Thymus (tissue), 11 donors: ENCODE measurements around the gene BBIP1. TPM values are rescaled to one million over a fixed set of nuclear protein-coding genes. Genes with fewer than 3 reads are reported as not detected.
A peak's percentile ranks its signal among the peaks of the same experiment; 100 is the strongest.

ENCODE experiments used
- DNase-seq, 9 donors: peaks; one replicate each; pipeline ENCODE4 v3.0.0-alpha.2; 2013; ENCODE audit warnings: low spot score in 9 of 9, low read depth in 6 of 9, missing footprints in 1 of 9
- H3K27ac ChIP-seq, 2 donors: one replicate each; pipeline ENCODE4 v1.5.1; 2013; ENCODE audit warnings: control low read depth in 1 of 2, low read depth in 1 of 2, low read length in 1 of 2, mild to moderate bottlenecking in 1 of 2, moderate library complexity in 1 of 2
- H3K27me3 ChIP-seq, 2 donors: one replicate each; pipeline ENCODE4 v1.5.1; 2013; ENCODE audit warnings: low read length in 1 of 2; ENCODE audit not compliant: control insufficient read depth in 2 of 2, insufficient read depth in 1 of 2
- H3K36me3 ChIP-seq, 2 donors: one replicate each; pipeline ENCODE4 v1.5.1; 2013; ENCODE audit warnings: low read length in 1 of 2, mild to moderate bottlenecking in 1 of 2, moderate library complexity in 1 of 2; ENCODE audit not compliant: control insufficient read depth in 2 of 2, insufficient read depth in 2 of 2
- H3K4me1 ChIP-seq, 2 donors: one replicate each; pipeline ENCODE4 v1.5.1; 2013; ENCODE audit warnings: low read length in 2 of 2; ENCODE audit not compliant: control insufficient read depth in 2 of 2, insufficient read depth in 2 of 2
- H3K4me3 ChIP-seq, 2 donors: one replicate each; pipeline ENCODE4 v1.5.1; 2013; ENCODE audit warnings: low read length in 2 of 2, control low read depth in 1 of 2, mild to moderate bottlenecking in 1 of 2
- H3K9me3 ChIP-seq, 2 donors: one replicate each; pipeline ENCODE4 v1.5.1; 2013; ENCODE audit warnings: low read length in 1 of 2, mild to moderate bottlenecking in 1 of 2; ENCODE audit not compliant: control insufficient read depth in 2 of 2, insufficient read depth in 1 of 2
- WGBS: extraction: QIAGEN DNeasy Blood & Tissue Kit; methylation state at CpG from one replicate; pipeline ENCODE4 v1.1.7; 2013; 5-methylcytosine and 5-hydroxymethylcytosine counted together
- polyA plus RNA-seq: library from polyadenylated mRNA; stranded (reverse); fragments of 200-250 nt; gene quantifications from one replicate; pipeline ENCODE4 v1.2.3, GENCODE V29; 2013
- total RNA-seq: library from RNA; stranded (reverse); fragments of 120-200 nt; gene quantifications from one replicate; pipeline ENCODE4 v1.2.4, GENCODE V29; 2013
- donor health status: healthy.

BBIP1 gene
- total and polyA plus RNA-seq, 2 donors = 25.2 to 43.4 TPM

- H3K4me3 ChIP-seq = no peak overlapping the region
- no peaks in the 10 kb centered on the region for H3K9me3 ChIP-seq
- no peak overlapping the region for H3K27ac ChIP-seq
- H3K27me3 ChIP-seq = no peaks in the 10 kb centered on the region
- H3K36me3 ChIP-seq = no peaks in the 10 kb centered on the region
- peaks cover 18 to 50% of the 10 kb centered on the region in 2 donors for H3K4me1 ChIP-seq
- no peak for DNase-seq
- WGBS = 95% methylated on average over 4 of the region's 4 CpGs
These were observed 66.0 kb downstream of the BBIP1 start for GRCh38 chr10:110852947-110853346.

- no peak for DNase-seq
- Histone ChIP-seq H3K9me3 (no peaks in the 10 kb centered on the region), H3K4me1 (peaks cover 16 to 44% of the 10 kb centered on the region in 2 donors), H3K27me3 (no peaks in the 10 kb centered on the region), H3K4me3 (no peak overlapping the region), H3K27ac (no peak overlapping the region), H3K36me3 (no peaks in the 10 kb centered on the region)
- 83% methylated on average over 7 of the region's 7 CpGs for WGBS
These were observed 66.6 kb downstream of the BBIP1 start for GRCh38 chr10:110852255-110852896.

GRCh38 chr10:110851020-110851612, 67.9 kb downstream of the BBIP1 start:
- Histone ChIP-seq H3K4me3 (no peak overlapping the region), H3K27ac (no peak overlapping the region), H3K9me3 (no peaks in the 10 kb centered on the region), H3K4me1 (peaks cover 13 to 45% of the 10 kb centered on the region in 2 donors), H3K27me3 (no peaks in the 10 kb centered on the region), H3K36me3 (no peaks in the 10 kb centered on the region)
- peak in 1 of 9 donors; percentile 63 for DNase-seq
- 30% methylated on average over 8 of the region's 8 CpGs for WGBS

- Histone ChIP-seq H3K27me3 (no peaks in the 10 kb centered on the region), H3K4me3 (no peak overlapping the region), H3K27ac (no peak overlapping the region), H3K36me3 (no peaks in the 10 kb centered on the region), H3K4me1 (peaks cover 11 to 47% of the 10 kb centered on the region in 2 donors), H3K9me3 (no peaks in the 10 kb centered on the region)
- no peak for DNase-seq
- WGBS = 90% methylated on average over 3 of the region's 3 CpGs
These were observed 68.9 kb downstream of the BBIP1 start for GRCh38 chr10:110850099-110850498.

Other genes with a start within 250 kb of the BBIP1 start
- 113 TPM for gene PDCD4, start 47.3 kb downstream of the BBIP1 start, total RNA-seq
- 260 TPM for gene PDCD4, start 47.3 kb downstream of the BBIP1 start, polyA plus RNA-seq
- gene SHOC2, start 424 bp upstream of the BBIP1 start, total RNA-seq = 33.9 TPM
- 31.0 TPM for gene SHOC2, start 424 bp upstream of the BBIP1 start, polyA plus RNA-seq
- 0.09 TPM for gene ADRA2A, start 157.8 kb upstream of the BBIP1 start, total RNA-seq
- 0.80 TPM for gene ADRA2A, start 157.8 kb upstream of the BBIP1 start, polyA plus RNA-seq